ENCODE data around the gene SOX5. TPM values are rescaled to one million over a fixed set of nuclear protein-coding genes. Genes with fewer than 3 reads are reported as not detected.

The SOX5 gene
- total and polyA plus RNA-seq, 9 of the 15 experiments (the other 6 are each of a cell fraction or from before 2014, with no cell fraction given), result 8.3 to 16.5 (median 11.9) TPM

- H3K9me1 ChIP-seq (ENCODE audit: control insufficient read depth, insufficient read depth, low read length), result no peaks in the 10 kb centered on the region
- ChIA-PET POLR2A (no interaction called here), CTCF (ENCODE audit: low intra/inter-chr PET ratio) (no interaction called here)
- WGBS (ENCODE audit: insufficient coverage, low coverage, missing lambda C conversion rate), result 61% methylated on average over 1 of the region's 1 CpG
- 0 out of 2 replicates have a peak overlapping the region, but pooled peaks have one; percentile 1 for H2AFZ ChIP-seq (ENCODE audit: low read depth, low read length)
- no peaks in the 10 kb centered on the region for H3K4me1 ChIP-seq (replicated peaks in 1 of 2; ENCODE audit: control insufficient read depth in 2 of 2, insufficient read depth in 2 of 2, low read length in 2 of 2)
- intact Hi-C loops (cut with micrococcal nuclease), result no loop called here
- H3K9me3 ChIP-seq (replicated peaks; ENCODE audit: control insufficient read depth, insufficient read depth, low read depth, low read length), result no peaks in the 10 kb centered on the region; the same call in 1 of the 2 replicates
- no peaks in the 10 kb centered on the region for H3K36me3 ChIP-seq (ENCODE audit: control insufficient read depth, insufficient read depth, low read length)
- FAIRE-seq (no peak), DNase-seq (ENCODE audit: extremely low read depth in 1 of 4, low spot score in 3 of 4) (no peak), ATAC-seq (no peak)
- no peak overlapping the region for H3K9ac ChIP-seq (ENCODE audit: insufficient read depth in 1 of 2, low read depth in 2 of 2, low read length in 2 of 2)
- no peaks in the 10 kb centered on the region for H4K20me1 ChIP-seq (replicated peaks; ENCODE audit: control insufficient read depth, insufficient read depth, low read length)
- in situ Hi-C loops (cut with MboI), result no loop called here
- H3K27me3 ChIP-seq (ENCODE audit: control insufficient read depth in 2 of 2, insufficient read depth in 2 of 2, low read length in 2 of 2), result no peaks in the 10 kb centered on the region
- H3K27ac ChIP-seq (ENCODE audit: extremely low read depth, low read depth, low read length), result no peak overlapping the region
- no peaks in the 10 kb centered on the region for H3K79me2 ChIP-seq (ENCODE audit: control insufficient read depth, insufficient read depth, low read length)
- BruUV-seq (replicated peaks), result no TSS peak
- no peak overlapping the region for H3K4me3 ChIP-seq
- H3K4me2 ChIP-seq (ENCODE audit: insufficient read depth, low read length), result no peak overlapping the region
- TF ChIP-seq ZNF57 (CRISPR knock-in tag; IDR thresholded peaks at IDR 0.05) (no peak), PHF21A (IDR thresholded peaks at IDR 0.05; ENCODE audit: borderline replicate concordance, low read depth) (no peak), ZNF133 (CRISPR knock-in tag; IDR thresholded peaks at IDR 0.05) (no peak), CTCF (IDR thresholded peaks at IDR 0.05 in 2 of 3, conservative IDR thresholded peaks at IDR 0.05 in 1 of 3; ENCODE audit: insufficient read depth in 2 of 3, low read depth in 1 of 3, low read length in 3 of 3) (0 out of 6 replicates have a peak, but pooled peaks of 1 of the 3 experiments have one; percentile 4)
Observed at GRCh38 chr12:23618718-23619117, 330.8 kb downstream of the SOX5 start.

GRCh38 chr12:23617749-23618148, 331.7 kb downstream of the SOX5 start:
- H3K9ac ChIP-seq (ENCODE audit: insufficient read depth in 1 of 2, low read depth in 2 of 2, low read length in 2 of 2), result no peak overlapping the region
- POLR2A ChIA-PET, result no interaction called here
- H3K9me3 ChIP-seq (replicated peaks; ENCODE audit: control insufficient read depth, insufficient read depth, low read depth, low read length), result no peaks in the 10 kb centered on the region; the same call in 1 of the 2 replicates
- in situ Hi-C loops (cut with MboI), result no loop called here
- H3K27me3 ChIP-seq (ENCODE audit: control insufficient read depth in 2 of 2, insufficient read depth in 2 of 2, low read length in 2 of 2), result no peaks in the 10 kb centered on the region
- no TSS peak for BruUV-seq (replicated peaks)
- no peak overlapping the region for H3K27ac ChIP-seq (ENCODE audit: extremely low read depth, low read depth, low read length)
- FAIRE-seq (no peak), DNase-seq (ENCODE audit: extremely low read depth in 1 of 4, low spot score in 3 of 4) (no peak), ATAC-seq (no peak)
- H4K20me1 ChIP-seq (replicated peaks; ENCODE audit: control insufficient read depth, insufficient read depth, low read length), result no peaks in the 10 kb centered on the region
- CTCF ChIA-PET (ENCODE audit: low intra/inter-chr PET ratio), result no interaction called here
- H3K79me2 ChIP-seq (ENCODE audit: control insufficient read depth, insufficient read depth, low read length), result no peaks in the 10 kb centered on the region
- H3K9me1 ChIP-seq (ENCODE audit: control insufficient read depth, insufficient read depth, low read length), result no peaks in the 10 kb centered on the region
- 88% methylated on average over 5 of the region's 5 CpGs for WGBS (ENCODE audit: insufficient coverage, low coverage, missing lambda C conversion rate)
- no peaks in the 10 kb centered on the region for H3K4me1 ChIP-seq (replicated peaks in 1 of 2; ENCODE audit: control insufficient read depth in 2 of 2, insufficient read depth in 2 of 2, low read length in 2 of 2)
- H3K4me3 ChIP-seq, result no peak overlapping the region
- H3K36me3 ChIP-seq (ENCODE audit: control insufficient read depth, insufficient read depth, low read length), result no peaks in the 10 kb centered on the region
- H2AFZ ChIP-seq (ENCODE audit: low read depth, low read length), result no peak overlapping the region
- H3K4me2 ChIP-seq (ENCODE audit: insufficient read depth, low read length), result no peak overlapping the region
- intact Hi-C loops (cut with micrococcal nuclease), result no loop called here
- TF ChIP-seq PREB (CRISPR knock-in tag; IDR thresholded peaks at IDR 0.05) (no peak), VEZF1 (CRISPR knock-in tag; IDR thresholded peaks at IDR 0.05) (no peak), TCF3 (CRISPR knock-in tag; IDR thresholded peaks at IDR 0.05) (no peak), NR4A1 (CRISPR knock-in tag; IDR thresholded peaks at IDR 0.05) (no peak), NR4A1 (tag; IDR thresholded peaks at IDR 0.05) (no peak), POLR2H (tag; IDR thresholded peaks at IDR 0.05; ENCODE audit: low read depth) (no peak), EP300 (IDR thresholded peaks at IDR 0.05; ENCODE audit: low read length) (no peak), ZNF431 (CRISPR knock-in tag; IDR thresholded peaks at IDR 0.05) (no peak)
